Measurements from ENCODE around the gene SMIM41.
A peak's percentile ranks its signal among the peaks of the same experiment; 100 is the strongest.

The SMIM41 gene

DNA sequence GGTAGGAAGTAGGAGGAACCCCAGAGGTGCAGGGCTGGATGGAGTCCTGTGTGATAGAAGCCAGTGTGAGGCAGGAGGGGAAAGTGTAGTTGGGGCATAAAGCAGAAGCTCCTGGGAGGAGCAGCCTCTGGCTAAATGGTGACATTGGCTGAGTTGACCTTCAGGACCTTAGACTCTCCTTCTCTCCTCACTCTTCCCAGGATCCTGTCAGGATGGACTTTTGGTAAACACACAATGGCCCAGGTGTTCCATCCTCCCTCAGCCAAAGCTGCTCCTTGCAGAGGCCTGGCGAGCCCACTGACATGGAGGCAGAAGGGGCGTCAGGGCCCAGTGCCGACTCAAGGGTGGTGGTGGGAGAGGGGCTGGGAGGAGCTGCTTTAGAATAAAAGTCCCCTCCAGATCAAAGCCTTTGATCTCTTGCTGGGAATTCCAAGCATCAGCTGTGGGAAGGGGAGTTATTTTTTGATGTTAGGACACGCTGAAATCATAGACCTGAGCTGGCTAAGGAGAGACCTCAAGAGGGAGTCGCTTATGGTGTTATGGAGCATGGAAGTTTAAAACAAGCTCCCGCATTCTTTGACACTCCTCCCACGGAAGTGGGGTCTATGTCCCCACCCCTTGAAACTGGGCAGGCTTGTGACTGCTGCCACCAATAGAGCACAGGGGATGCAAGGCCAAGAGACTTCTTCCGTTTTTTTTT lies 44.1 kb downstream of the SMIM41 start:
- DNase-seq, result no peak

DNA sequence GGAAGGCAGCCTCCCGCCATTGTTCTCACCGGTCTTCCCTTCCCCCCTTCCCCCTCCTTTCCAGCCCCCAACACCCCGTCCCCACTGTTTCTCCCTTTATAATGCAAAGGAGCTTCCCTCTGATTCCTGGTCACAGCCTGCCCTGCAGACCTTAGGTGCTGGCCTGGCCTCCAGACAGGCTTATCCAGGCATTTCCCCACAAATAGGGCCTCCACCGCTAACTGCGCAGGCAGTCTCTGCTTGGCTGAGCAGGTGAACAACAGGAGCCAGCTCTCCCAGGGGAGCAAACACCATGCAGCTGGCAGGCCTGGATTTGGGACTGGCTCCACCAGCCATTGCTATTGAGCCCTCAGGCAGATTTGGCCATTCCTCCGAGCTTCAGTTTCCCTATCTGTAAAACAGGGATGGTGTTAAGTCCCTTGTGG lies 46.0 kb downstream of the SMIM41 start:
- peak; percentile 59 for DNase-seq

- DNase-seq, result no peak
Observed at GRCh38 chr12:52126050-52126604, 46.6 kb downstream of the SMIM41 start.

- DNase-seq, result no peak
Observed at GRCh38 chr12:52126605-52127578, 47.4 kb downstream of the SMIM41 start.

- DNase-seq, result no peak
Observed at GRCh38 chr12:52127683-52128450, 48.4 kb downstream of the SMIM41 start.

- DNase-seq, result peak; percentile 87
Observed at GRCh38 chr12:52130711-52131110, 51.2 kb downstream of the SMIM41 start.

- DNase-seq, result no peak
Observed at GRCh38 chr12:52132754-52133161, 53.3 kb downstream of the SMIM41 start.

DNA sequence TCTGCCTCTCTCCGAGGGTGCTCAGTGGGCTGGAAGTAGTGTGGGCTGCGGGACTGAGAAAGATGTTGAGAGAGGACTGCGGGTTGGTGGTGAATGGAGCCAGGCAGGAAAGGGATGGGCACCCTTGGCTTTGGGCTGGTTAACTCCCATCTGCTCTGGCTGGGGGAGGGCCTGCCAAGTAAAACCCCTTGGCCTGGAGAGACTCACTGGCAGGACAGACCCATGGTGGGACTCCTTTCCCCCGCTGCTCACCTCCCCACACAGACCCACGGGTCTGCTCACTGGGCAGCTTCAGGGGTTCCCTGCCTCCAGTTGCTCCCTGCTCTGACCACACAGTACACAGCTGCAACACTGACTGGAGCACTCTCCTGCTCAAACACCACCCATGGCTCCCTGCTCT lies 58.2 kb downstream of the SMIM41 start:
- DNase-seq, result no peak

GRCh38 chr12:52139147-52139546 lies 59.6 kb downstream of the SMIM41 start:
- DNase-seq, result no peak

DNA sequence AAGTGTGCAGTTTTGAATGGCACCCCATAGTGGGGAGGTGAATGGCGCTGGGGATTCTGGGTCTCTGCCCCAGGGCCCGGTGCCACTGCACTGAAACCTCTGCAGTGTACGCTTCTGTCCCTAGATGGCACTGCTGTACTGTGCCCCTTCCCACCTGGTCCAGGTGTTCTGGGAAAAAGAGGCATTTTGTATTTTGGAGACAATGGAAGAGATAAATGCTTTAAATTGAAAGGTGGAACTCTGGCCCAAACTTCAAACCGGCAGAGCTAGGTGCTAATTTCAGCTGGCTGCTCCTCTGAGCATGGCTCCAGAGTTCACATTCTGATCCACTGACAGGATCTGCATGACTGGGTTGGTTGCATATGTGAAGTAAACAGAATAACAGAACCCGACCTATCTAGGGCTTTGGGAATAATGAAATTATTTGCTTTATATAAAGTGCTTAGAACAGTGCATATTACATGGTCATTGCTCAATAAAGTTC lies 60.1 kb downstream of the SMIM41 start:
- DNase-seq, result peak; percentile 82

GRCh38 chr12:52141306-52141705 lies 61.8 kb downstream of the SMIM41 start:
- no peak for DNase-seq

GRCh38 chr12:52141875-52142274 lies 62.4 kb downstream of the SMIM41 start:
- no peak for DNase-seq

DNA sequence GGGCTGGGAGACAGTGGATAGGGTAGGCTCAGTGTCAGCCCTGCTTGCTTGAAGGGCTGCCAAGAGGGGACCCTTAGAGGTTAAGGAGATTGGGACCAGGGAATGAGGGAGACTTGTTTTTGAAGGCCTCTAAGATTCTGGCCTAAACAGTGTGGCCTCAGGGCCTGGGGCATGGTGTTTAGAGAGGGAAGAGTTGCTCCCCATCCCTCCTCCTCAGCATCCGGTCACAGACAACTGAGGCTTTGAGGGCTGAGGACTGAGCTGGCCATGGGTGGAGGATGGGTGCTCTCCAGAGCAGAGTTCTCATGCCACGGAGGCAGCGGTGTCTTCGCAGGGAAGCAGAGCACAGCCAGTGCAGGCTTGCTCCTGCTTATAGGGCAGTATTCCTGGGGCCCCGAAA lies 62.9 kb downstream of the SMIM41 start:
- no peak for DNase-seq

GRCh38 chr12:52144512-52145227 lies 65.2 kb downstream of the SMIM41 start:
- no peak for DNase-seq

- no peak for DNase-seq
Observed at GRCh38 chr12:52145228-52146088, 66.0 kb downstream of the SMIM41 start.

DNA sequence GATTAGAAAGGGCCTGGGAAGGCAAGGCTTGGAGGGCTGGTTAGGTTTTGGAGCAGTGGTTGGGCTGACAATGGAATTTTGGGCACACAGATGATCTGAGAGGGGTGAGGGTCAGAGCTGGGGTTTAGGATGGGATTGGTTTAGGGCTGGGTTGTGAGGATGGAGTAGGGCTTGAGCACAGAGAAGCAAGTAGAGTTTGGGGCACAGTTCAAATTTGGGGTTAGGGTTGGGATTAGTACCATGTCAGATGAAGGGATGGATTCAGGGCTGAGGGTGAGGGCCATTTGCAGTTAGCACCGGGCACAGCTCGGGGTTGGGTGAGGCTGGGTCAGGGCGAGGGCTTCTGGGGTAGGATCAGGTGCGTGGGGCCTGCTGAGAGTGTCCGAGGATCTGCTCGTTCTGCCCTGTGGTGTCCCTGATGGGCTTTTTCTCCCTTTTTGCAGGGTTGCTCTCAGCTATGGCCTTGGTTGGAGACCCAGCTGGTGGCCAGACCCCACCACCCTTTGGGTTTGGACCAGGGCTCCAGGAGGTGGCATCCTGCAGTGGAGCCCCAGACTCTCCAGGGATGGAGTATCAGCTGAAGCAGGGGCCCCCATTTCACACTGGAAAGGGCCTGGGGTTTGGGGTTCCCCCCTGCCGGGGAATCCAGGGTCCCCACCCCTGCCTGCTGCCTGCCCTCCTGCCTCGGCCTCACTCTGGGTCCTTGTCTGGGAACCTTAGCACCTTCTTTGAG lies 66.8 kb downstream of the SMIM41 start:
- no peak for DNase-seq

DNA sequence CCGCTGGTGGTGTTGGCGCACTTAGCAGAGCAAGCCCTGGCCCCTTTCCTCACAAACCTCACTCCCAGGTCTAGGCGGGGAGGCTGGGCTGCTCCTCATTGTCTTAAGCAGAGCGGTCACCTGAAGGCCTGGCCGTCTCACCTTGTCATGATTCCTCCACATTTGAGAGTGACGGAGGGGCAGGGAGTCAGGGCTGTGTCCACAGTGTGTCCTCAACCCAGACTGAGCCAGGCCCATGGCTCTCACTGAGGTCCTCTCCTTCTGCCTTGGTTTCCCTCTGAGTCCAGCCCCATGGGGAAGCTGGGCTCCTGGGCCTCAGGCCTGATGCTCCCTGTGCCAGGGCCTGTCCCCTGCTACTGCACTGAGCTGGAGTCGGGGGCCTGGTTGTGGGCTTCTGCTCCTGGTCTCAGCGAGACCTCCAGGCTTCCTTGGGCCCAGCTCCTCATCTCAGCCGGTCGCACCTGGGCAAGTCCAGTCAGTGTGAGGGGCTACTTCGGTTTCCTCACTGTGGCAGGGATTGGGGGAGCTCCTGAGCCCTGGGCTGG lies 67.4 kb downstream of the SMIM41 start:
- no peak for DNase-seq

DNA sequence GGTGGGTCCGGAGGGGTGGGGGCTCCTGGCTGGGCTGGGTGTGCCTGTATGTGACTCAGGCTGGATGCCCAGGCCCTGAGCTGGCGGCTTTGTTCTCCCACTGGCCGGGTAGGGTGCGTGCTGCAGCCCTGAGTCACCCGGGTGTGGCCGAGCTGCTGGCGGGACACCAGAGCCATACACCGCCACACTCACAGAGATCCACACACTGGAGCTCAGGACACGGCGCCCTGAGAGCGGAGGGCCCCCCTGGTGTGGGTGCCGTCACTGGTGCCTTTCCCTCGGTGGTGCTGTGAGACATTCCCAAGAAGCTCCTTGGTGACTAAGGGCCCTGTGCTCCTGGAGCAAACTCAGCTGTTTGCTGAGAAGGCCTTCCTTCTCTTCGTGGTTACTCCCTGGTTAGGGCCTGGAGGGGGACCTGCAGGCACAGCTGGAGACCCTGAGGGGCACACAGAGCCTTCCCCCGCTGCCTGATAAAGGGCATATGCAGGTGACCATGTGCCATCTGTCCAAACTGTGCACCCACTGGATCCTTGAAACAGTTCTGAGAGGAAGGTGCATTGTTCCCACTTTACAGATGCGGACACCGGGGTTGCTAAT lies 68.0 kb downstream of the SMIM41 start:
- no peak for DNase-seq

DNA sequence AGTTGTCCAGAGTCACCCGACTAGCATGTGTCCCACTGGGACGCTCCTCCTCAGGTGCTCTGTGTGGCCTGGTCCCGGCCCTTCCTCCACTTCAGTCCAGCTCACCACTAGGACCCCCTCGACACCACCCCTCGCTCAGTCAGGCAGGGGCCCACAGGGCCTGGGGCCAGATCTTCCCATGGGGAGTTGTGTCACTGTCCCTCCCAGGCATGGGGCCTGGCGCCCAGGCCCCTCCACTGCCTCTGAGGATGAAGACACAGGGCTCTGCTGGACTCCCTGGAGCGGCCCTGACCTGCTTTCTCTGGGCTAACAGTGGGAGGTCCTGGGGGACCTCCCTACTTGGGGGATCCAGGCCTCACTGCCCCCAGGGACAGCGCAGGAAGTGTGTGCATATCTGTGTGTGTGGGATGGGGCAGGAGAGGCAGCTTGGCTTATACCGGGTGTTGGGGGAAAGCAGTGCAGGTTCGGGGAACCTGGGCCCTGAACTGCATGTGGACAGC lies 68.5 kb downstream of the SMIM41 start:
- DNase-seq, result no peak

All from NCI-H2107 (cell line).